HG02798 (cell line): ENCODE results near the gene APLNR.

Source experiments
- ATAC-seq: cut with Tn5 transposase; IDR thresholded peaks from one replicate; pipeline ENCODE4 v1.9.1; 2021; ENCODE audit warnings: mild to moderate bottlenecking; ENCODE audit not compliant: unreplicated experiment, poor library complexity

The APLNR gene

GRCh38 chr11:57254631-57255030 is 17.6 kb upstream of the APLNR start:
- no peak for ATAC-seq

- no peak for ATAC-seq
Observed at GRCh38 chr11:57251491-57252104, 14.5 kb upstream of the APLNR start.

GRCh38 chr11:57251037-57251436 is 14.0 kb upstream of the APLNR start:
- ATAC-seq = no peak

GRCh38 chr11:57249384-57250319 is 12.6 kb upstream of the APLNR start:
- ATAC-seq = peak; percentile 69

GRCh38 chr11:57248780-57249383 is 11.8 kb upstream of the APLNR start:
- peak; percentile 73 for ATAC-seq

- ATAC-seq = no peak
Observed at GRCh38 chr11:57244911-57245310, 7.9 kb upstream of the APLNR start.

- no peak for ATAC-seq
Observed at GRCh38 chr11:57241353-57241972, 4.4 kb upstream of the APLNR start.

GRCh38 chr11:57240757-57241156 is 3.7 kb upstream of the APLNR start:
- ATAC-seq = no peak

- ATAC-seq = no peak
Observed at GRCh38 chr11:57240007-57240406, 3.0 kb upstream of the APLNR start.

- no peak for ATAC-seq
Observed at GRCh38 chr11:57239348-57239747, 2.3 kb upstream of the APLNR start.

- ATAC-seq = no peak
Observed at GRCh38 chr11:57235761-57236703, 1.0 kb downstream of the APLNR start.

GRCh38 chr11:57233702-57234101 is 3.3 kb downstream of the APLNR start:
- no peak for ATAC-seq

- no peak for ATAC-seq
Observed at GRCh38 chr11:57231539-57232253, 5.4 kb downstream of the APLNR start.

GRCh38 chr11:57230791-57231538 is 6.1 kb downstream of the APLNR start:
- ATAC-seq = no peak

- ATAC-seq = no peak
Observed at GRCh38 chr11:57230316-57230715, 6.7 kb downstream of the APLNR start.

- ATAC-seq = no peak
Observed at GRCh38 chr11:57228600-57228999, 8.4 kb downstream of the APLNR start.

GRCh38 chr11:57224537-57224936 is 12.5 kb downstream of the APLNR start:
- no peak for ATAC-seq

- ATAC-seq = no peak
Observed at GRCh38 chr11:57224128-57224527, 12.9 kb downstream of the APLNR start.
